HL-60 (cell line): ENCODE data around the gene SPNS2.

Experiments used
- DNase-seq, 2 experiments: peaks; one replicate each; pipeline ENCODE4 v3.0.0-alpha.2; 2010 to 2020; ENCODE audit warnings: low read depth in 1 of 2, low spot score in 1 of 2
- H3K27ac ChIP-seq: fragments of 250-450 bp; sonication (Bioruptor Pico); replicated peaks from 2 replicates; pipeline ENCODE4 v1.5.1; 2020; ENCODE audit warnings: mild to moderate bottlenecking, moderate library complexity
- H3K27me3 ChIP-seq: fragments of 250-450 bp; sonication (Bioruptor Pico); 2 replicates; pipeline ENCODE4 v1.5.1; 2021; ENCODE audit warnings: mild to moderate bottlenecking, moderate library complexity; ENCODE audit not compliant: insufficient read depth, poor library complexity, severe bottlenecking
- H3K4me3 ChIP-seq: replicated peaks from 2 replicates; pipeline ENCODE4 v1.5.1; 2011; ENCODE audit warnings: mild to moderate bottlenecking, control low read depth, low read length; ENCODE audit not compliant: insufficient read depth
- GABPA ChIP-seq: IDR thresholded peaks from 2 replicates; pipeline ENCODE4 v1.6.1; 2012; ENCODE audit warnings: low read depth
- POLR2AphosphoS5 ChIP-seq: IDR thresholded peaks from 2 replicates; pipeline ENCODE4 v1.6.1; 2012; ENCODE audit warnings: low read depth
- SPI1 ChIP-seq: IDR thresholded peaks from 2 replicates; pipeline ENCODE4 v1.6.1; 2012; ENCODE audit warnings: low read depth, mild to moderate bottlenecking, borderline replicate concordance
- TF ChIP-seq, protein P1 (sequence below): IDR thresholded peaks from one replicate; pipeline ENCODE4 v1.5.1; 2011; ENCODE audit warnings: low read length, control low read depth, inconsistent platforms; ENCODE audit not compliant: insufficient read depth
- TF ChIP-seq, protein P2 (sequence below): IDR thresholded peaks from 2 replicates; pipeline ENCODE4 v1.6.1; 2012; ENCODE audit warnings: low read depth; ENCODE audit not compliant: insufficient replicate concordance

SPNS2 gene

DNA sequence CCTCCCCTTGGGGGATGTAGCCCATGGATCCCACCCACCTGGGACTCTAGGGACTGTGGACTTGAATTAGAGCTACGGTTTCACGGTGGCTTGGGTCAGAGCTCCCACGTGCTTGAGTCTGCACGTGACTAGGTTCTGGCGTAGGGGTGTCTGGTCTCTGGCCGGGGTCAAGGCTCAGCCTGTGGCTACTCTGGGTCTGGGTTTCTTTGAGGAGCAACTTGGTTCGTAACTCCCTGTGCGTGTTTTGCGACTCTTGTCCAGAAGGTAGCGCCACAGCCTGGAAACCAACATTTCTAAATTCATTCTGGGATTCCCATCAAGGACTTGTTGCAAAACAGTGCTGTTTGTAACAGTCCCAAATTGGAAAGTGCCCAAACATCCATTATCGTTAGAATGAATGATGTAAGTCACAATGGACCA, 62.2 kb downstream of the SPNS2 start:
- H3K27me3 ChIP-seq: no peaks in the 10 kb centered on the region
- H3K4me3 ChIP-seq: no peak overlapping the region
- TF ChIP-seq POLR2AphosphoS5 (no peak), SPI1 (no peak)
- no peak overlapping the region for H3K27ac ChIP-seq
- DNase-seq: no peak

DNA sequence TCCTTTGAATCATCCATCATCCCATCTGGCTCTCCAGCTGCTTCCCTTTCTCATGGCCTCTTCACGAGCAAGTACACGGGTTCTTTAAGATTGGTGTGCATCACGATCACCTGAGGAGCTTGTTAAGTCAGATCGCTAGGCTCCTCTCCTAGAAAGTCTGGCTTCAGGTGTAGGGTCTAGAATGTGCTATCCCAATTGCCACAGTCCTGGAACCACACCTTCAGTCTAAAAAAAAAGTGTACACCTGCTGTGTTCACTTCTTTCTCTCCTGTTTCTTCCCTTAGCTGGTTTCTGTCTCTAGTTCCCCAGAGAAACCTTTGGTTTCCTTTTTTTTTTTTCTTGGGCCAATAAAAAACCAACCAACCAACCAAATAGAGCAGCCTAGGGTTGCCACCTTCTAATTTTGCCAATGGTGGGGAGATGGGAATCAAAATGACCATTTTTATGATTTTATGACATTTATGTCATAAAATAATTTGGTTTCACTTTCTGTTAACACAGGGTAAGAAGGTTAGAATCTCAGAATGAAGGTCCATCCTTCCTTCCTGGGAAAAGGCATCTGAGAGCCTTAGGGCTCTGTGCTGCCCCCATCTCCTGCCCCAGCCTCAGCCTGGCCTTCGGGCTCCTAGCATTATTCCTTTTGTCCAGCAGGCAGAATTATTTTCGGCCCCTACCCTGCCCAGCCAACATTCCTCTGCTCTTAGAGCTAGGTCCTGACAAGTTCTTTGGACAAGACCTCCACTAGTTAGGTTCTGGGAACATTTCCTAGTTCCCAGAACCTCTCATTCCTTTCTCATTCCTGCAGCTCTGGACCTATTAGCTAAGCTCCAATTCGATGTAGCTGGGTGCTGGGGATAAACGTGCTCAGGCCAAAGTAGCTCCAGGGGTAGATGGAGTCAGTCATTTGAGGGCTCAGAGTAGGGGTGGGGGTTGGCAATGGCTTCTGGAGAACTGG, 63.6 kb downstream of the SPNS2 start:
- Histone ChIP-seq H3K4me3 (no peak overlapping the region), H3K27ac (no peak overlapping the region), H3K27me3 (no peaks in the 10 kb centered on the region)
- TF ChIP-seq POLR2AphosphoS5 (no peak), SPI1 (no peak), GABPA (no peak)
- TF ChIP-seq, protein P1, sequence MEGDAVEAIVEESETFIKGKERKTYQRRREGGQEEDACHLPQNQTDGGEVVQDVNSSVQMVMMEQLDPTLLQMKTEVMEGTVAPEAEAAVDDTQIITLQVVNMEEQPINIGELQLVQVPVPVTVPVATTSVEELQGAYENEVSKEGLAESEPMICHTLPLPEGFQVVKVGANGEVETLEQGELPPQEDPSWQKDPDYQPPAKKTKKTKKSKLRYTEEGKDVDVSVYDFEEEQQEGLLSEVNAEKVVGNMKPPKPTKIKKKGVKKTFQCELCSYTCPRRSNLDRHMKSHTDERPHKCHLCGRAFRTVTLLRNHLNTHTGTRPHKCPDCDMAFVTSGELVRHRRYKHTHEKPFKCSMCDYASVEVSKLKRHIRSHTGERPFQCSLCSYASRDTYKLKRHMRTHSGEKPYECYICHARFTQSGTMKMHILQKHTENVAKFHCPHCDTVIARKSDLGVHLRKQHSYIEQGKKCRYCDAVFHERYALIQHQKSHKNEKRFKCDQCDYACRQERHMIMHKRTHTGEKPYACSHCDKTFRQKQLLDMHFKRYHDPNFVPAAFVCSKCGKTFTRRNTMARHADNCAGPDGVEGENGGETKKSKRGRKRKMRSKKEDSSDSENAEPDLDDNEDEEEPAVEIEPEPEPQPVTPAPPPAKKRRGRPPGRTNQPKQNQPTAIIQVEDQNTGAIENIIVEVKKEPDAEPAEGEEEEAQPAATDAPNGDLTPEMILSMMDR: no peak
- TF ChIP-seq, protein P2, sequence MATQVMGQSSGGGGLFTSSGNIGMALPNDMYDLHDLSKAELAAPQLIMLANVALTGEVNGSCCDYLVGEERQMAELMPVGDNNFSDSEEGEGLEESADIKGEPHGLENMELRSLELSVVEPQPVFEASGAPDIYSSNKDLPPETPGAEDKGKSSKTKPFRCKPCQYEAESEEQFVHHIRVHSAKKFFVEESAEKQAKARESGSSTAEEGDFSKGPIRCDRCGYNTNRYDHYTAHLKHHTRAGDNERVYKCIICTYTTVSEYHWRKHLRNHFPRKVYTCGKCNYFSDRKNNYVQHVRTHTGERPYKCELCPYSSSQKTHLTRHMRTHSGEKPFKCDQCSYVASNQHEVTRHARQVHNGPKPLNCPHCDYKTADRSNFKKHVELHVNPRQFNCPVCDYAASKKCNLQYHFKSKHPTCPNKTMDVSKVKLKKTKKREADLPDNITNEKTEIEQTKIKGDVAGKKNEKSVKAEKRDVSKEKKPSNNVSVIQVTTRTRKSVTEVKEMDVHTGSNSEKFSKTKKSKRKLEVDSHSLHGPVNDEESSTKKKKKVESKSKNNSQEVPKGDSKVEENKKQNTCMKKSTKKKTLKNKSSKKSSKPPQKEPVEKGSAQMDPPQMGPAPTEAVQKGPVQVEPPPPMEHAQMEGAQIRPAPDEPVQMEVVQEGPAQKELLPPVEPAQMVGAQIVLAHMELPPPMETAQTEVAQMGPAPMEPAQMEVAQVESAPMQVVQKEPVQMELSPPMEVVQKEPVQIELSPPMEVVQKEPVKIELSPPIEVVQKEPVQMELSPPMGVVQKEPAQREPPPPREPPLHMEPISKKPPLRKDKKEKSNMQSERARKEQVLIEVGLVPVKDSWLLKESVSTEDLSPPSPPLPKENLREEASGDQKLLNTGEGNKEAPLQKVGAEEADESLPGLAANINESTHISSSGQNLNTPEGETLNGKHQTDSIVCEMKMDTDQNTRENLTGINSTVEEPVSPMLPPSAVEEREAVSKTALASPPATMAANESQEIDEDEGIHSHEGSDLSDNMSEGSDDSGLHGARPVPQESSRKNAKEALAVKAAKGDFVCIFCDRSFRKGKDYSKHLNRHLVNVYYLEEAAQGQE: no peak
- DNase-seq: no peak

DNA sequence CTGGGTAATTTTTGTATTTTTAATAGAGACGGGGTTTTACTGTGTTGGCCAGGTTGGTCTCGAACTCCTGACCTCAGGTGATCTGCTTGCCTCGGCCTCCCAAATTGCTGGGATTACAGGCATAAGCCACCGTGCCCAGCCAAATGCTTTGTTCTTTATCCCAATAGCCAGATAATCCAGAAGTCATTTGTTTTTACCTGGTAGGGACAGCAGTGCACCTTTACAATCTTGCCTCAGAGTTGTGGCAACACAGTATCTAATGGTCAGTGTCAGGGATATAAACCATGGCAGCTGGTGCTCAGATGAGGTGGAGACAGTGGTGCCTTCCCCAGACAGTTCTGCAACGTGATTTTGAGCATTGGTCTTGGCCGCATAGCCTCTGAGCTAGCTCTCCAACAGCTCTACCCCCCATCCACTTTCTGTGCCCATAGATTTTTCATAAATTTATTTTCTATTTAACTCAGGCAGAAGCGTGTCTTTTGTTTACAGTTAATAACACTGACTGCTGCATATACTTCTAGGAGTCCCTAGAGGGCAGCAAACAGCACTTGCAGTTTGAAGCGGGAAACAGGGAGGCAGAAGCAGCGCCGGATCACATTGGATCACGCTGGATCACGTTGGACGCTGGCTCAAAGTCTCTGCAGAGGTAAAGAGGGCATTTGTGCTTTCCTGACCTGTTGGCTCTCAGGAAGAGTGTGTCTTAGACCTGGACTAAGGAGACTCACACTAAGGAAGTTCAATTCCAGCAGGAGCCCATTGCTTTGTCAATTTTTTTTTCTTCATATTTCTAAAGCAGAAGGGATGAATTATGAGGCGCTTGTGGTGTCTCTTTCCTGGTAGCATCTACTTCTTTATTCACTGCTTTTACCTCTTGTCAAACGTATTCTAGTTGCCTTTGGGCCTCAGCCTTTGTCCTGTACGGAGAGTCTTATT, 66.8 kb downstream of the SPNS2 start:
- Histone ChIP-seq H3K4me3 (no peak overlapping the region), H3K27ac (no peak overlapping the region), H3K27me3 (no peaks in the 10 kb centered on the region)
- TF ChIP-seq, protein P1: peak; percentile 50
- TF ChIP-seq SPI1: no peak
- peak in 1 of 2 experiments; percentile 54 for DNase-seq

DNA sequence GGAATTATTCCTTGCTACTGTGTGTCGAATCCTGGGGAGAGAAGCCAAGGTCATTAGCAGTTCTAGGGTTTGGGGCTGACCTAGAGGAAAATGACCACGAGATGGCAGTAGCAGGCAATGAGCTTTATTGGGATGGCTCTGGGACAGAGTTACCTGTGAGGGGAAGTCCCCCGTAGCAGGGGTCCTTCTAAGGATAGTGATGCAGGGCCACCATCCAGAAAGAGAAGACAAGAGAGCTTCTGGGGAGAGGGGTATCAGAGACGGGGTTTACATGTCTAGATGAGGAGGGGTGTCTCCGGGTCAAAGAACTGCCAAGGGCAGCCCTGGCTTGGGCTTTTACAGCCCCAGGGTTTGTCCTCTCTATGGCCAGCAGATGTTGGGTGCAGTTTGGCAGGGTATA, 68.1 kb downstream of the SPNS2 start:
- no peak overlapping the region for H3K27ac ChIP-seq
- DNase-seq: peak in 1 of 2 experiments; percentile 29
- no peak for TF ChIP-seq POLR2AphosphoS5
- TF ChIP-seq, protein P1: peak; percentile 17
- no peaks in the 10 kb centered on the region for H3K27me3 ChIP-seq
- no peak overlapping the region for H3K4me3 ChIP-seq
